Measurements from ENCODE around the gene TMEM121B. TPM values are rescaled to one million over a fixed set of nuclear protein-coding genes. Genes with fewer than 3 reads are reported as not detected.

TMEM121B gene
- total RNA-seq, 1 experiment from 2014 or later, result 8.1 TPM

DNA sequence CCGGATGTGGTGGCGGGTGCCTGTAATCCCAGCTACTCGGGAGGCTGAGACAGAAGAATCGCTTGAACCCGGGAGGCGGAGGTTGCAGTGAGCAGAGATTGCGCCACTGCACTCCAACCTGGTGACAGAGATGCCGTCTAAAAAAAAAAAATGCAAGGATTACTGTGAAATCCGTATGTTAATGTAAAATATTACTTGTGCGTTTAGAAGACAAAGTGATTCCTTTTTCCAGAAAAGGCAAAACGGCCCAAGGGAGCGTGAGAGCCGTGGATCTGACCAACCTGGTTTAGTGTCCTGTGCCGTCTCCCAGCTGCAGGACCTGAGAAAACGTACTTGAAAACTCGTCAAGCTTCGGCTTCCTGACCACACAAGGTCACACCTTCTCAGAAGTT is 37.0 kb upstream of the TMEM121B start:
- Mint-ChIP-seq H3K4me3 (peak overlapping the region; percentile 79 to 82), H3K9me3 (no peaks in the 10 kb centered on the region), H3K4me1 (peaks cover 11 to 19% of the 10 kb centered on the region in 2 experiments), H3K27me3 (ENCODE audit: low read depth) (peaks cover 5% of the 10 kb centered on the region; the same call in 1 of the 2 replicates), H3K36me3 (ENCODE audit: insufficient read depth in 1 of 3, low read depth in 3 of 3) (peaks cover 0 to 7% (median 5%) of the 10 kb centered on the region in 3 experiments; a peak in 4 of 7 replicates), H3K27ac (peak overlapping the region in 1 of 3 experiments; percentile 65; a peak in 1 of 7 replicates)
- Histone ChIP-seq H3K9ac (ENCODE audit: extremely low read depth, insufficient read length, low read length) (no peak overlapping the region), H3T11ph (ENCODE audit: low read length) (no peak overlapping the region), H3K9me3 (ENCODE audit: control insufficient read depth, low read depth, low read length) (no peaks in the 10 kb centered on the region), H3K27ac (ENCODE audit: insufficient read length, low read depth, low read length) (no peak overlapping the region), H3K4me2 (ENCODE audit: insufficient read depth, insufficient read length, low read length) (peak overlapping the region; percentile 88), H3K4ac (ENCODE audit: low read depth, low read length) (no peak overlapping the region), H3K14ac (ENCODE audit: insufficient read depth, low read length) (peak overlapping the region; percentile 69; the same call in 1 of the 2 replicates), H3K79me1 (ENCODE audit: insufficient read depth, low read depth, low read length, poor library complexity, severe bottlenecking) (peaks cover 2% of the 10 kb centered on the region), H2BK20ac (ENCODE audit: low read depth, low read length, poor library complexity, severe bottlenecking) (no peak overlapping the region), H4K91ac (ENCODE audit: insufficient read length, low read depth, low read length) (no peak overlapping the region), H3K27me3 (ENCODE audit: insufficient read depth, low read length) (no peaks in the 10 kb centered on the region), H2BK15ac (ENCODE audit: low read depth, low read length) (no peak overlapping the region; the same call in 1 of the 2 replicates), H4K8ac (replicated peaks; ENCODE audit: insufficient read length, low read depth, low read length) (no peak overlapping the region), H2BK120ac (ENCODE audit: low read depth, low read length, poor library complexity, severe bottlenecking) (no peak overlapping the region), H4K20me1 (ENCODE audit: control insufficient read depth, insufficient read depth, insufficient read length) (no peaks in the 10 kb centered on the region), H2BK12ac (ENCODE audit: insufficient read length, low read depth, low read length) (no peak overlapping the region), H2AK5ac (ENCODE audit: insufficient read length, low read length) (no peak overlapping the region), H3K4me1 (ENCODE audit: insufficient read depth, low read length) (no peaks in the 10 kb centered on the region), H2AFZ (ENCODE audit: low read length) (no peak overlapping the region), H3K23me2 (ENCODE audit: insufficient read length, low read depth, low read length, poor library complexity, severe bottlenecking) (peaks cover 13% of the 10 kb centered on the region), H3K79me2 (ENCODE audit: insufficient read depth, low read length) (peaks cover 20% of the 10 kb centered on the region; the same call in 1 of the 2 replicates), H4K5ac (ENCODE audit: insufficient read length, low read depth, low read length) (no peak overlapping the region), H3K56ac (ENCODE audit: insufficient read length, low read depth, low read length) (no peak overlapping the region), H2BK5ac (ENCODE audit: insufficient read length, low read length) (no peak overlapping the region), H3K23ac (ENCODE audit: insufficient read length, low read depth, low read length) (no peak overlapping the region), H3K18ac (ENCODE audit: insufficient read length, low read depth, low read length) (no peak overlapping the region)
- WGBS (ENCODE audit: extremely low coverage, insufficient read length, low lambda C conversion rate), result no CpG with 5 or more reads among the region's 17 CpGs
- no peak for DNase-seq
- TF ChIP-seq CTCF (conservative IDR thresholded peaks at IDR 0.05), result no peak

Measured in H9 (cell line).